GM13976 (cell line): ENCODE measurements around the gene SLC27A5.
"Not testable (repeated sequence)": the region's sequence is repeated elsewhere in the genome, so short reads cannot be mapped to it uniquely, and the experiment has no call there.

Experiments used
- DNase-seq: peaks from one replicate; pipeline ENCODE4 v3.0.0; 2012; ENCODE audit warnings: low spot score
- in situ Hi-C: fragments of 300-500 bp; cut with MboI; formaldehyde crosslinking; loops from one replicate; pipeline ENCODE4 v1.12.0; 2022; ENCODE audit warnings: low sequenced_read_pairs, mixed read lengths, inconsistent platforms; ENCODE audit not compliant: unreplicated experiment
- TF ChIP-seq, protein P1 (sequence below): IDR thresholded peaks from 2 replicates; pipeline ENCODE4 v1.5.1; 2012; ENCODE audit warnings: borderline replicate concordance, mild to moderate bottlenecking; ENCODE audit not compliant: insufficient read depth; ENCODE audit errors: extremely low read depth, missing control alignments, control extremely low read depth

SLC27A5 gene

DNA sequence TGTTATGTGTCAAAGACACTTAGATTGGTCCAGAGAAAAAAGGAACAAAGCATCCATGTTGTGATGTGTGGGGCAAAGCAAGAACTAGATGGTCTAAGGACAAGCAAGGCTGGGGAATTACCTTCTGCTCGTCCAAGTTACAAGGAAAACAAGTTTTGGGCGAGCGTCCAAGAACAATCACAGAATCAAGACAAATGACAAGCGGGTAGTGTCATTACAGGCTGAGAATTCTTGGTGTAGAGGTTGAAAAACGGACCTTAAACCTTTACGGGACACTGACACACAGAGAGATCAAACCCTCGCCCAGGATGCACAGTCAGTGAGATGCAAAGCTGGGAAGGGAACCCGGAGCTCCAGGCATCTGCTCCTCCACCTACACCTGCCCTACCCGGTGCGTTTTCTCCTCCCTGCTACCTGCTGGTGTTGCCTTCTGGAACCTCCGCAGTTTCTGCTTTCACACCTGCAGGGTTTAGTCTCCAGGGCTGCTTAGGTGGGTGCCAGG lies 60.9 kb downstream of the SLC27A5 start:
- DNase-seq = no peak
- TF ChIP-seq, protein P1, sequence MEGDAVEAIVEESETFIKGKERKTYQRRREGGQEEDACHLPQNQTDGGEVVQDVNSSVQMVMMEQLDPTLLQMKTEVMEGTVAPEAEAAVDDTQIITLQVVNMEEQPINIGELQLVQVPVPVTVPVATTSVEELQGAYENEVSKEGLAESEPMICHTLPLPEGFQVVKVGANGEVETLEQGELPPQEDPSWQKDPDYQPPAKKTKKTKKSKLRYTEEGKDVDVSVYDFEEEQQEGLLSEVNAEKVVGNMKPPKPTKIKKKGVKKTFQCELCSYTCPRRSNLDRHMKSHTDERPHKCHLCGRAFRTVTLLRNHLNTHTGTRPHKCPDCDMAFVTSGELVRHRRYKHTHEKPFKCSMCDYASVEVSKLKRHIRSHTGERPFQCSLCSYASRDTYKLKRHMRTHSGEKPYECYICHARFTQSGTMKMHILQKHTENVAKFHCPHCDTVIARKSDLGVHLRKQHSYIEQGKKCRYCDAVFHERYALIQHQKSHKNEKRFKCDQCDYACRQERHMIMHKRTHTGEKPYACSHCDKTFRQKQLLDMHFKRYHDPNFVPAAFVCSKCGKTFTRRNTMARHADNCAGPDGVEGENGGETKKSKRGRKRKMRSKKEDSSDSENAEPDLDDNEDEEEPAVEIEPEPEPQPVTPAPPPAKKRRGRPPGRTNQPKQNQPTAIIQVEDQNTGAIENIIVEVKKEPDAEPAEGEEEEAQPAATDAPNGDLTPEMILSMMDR = no peak
- in situ Hi-C loops = no loop called here

DNA sequence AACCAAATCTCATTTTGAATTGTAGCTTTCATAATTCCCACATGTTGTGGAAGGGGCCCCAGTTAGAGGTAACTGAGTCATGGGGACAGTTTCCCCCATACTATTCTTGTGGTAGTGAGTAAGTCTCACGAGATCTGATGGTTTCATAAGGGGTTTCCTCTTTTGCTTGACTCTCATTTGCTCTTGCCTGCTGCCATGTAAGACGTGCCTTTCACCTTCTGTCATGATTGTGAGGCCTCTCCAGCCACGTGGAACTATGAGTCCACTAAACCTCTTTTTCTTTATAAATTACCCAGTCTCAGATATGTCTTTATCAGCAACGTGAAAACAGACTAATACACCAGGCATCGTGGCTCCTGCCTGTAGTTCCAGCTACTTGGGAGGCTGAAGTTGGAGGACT lies 61.8 kb downstream of the SLC27A5 start:
- DNase-seq, in situ Hi-C loops: not testable (repeated sequence)

DNA sequence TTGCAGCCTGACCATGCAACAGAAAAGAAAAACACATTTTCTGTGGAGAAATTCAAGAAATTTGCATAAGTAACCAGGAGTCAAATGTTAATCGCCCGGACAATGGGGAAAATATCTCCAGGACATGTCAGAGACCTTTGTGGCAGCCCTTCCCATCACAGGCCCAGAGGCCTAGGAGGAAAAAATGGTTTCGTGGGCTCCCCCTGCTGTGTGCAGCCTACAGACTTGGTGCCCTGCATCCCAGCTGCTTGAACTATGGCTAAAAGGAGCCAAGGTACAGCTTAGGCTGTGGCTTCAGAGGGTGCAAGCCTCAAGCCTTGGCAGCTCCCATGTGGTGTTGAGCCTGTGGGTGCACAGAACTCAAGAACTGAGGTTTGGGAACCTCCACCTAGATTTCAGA lies 62.9 kb downstream of the SLC27A5 start:
- DNase-seq, in situ Hi-C loops: not testable (repeated sequence)
